Karpas-422 (cell line): Measurements from ENCODE around the gene CCR1. TPM values are rescaled to one million over a fixed set of nuclear protein-coding genes. Genes with fewer than 3 reads are reported as not detected.

Experiments
- DNase-seq: peaks from one replicate; pipeline ENCODE4 v3.0.0-alpha.2; 2015
- H2AFZ ChIP-seq: fragments of 200-600 bp; sonication (generic); 2 replicates; pipeline ENCODE4 v1.6.1; 2014; ENCODE audit warnings: antibody characterized with exemption, low read length, mixed read lengths
- H3K27ac ChIP-seq: fragments of 200-600 bp; sonication (generic); 2 replicates; pipeline ENCODE4 v1.5.1; 2014; ENCODE audit warnings: mild to moderate bottlenecking, low read length, moderate library complexity
- H3K27me3 ChIP-seq: fragments of 200-600 bp; sonication (generic); 2 replicates; pipeline ENCODE4 v1.6.1; 2014; ENCODE audit warnings: low read length, mixed read lengths
- H3K36me3 ChIP-seq: fragments of 200-600 bp; sonication (generic); 2 replicates; pipeline ENCODE4 v1.6.1; 2014; ENCODE audit warnings: low read length, mixed read lengths; ENCODE audit not compliant: insufficient read depth
- H3K4me1 ChIP-seq: fragments of 200-600 bp; sonication (generic); 2 replicates; pipeline ENCODE4 v1.6.1; 2014; ENCODE audit warnings: mild to moderate bottlenecking, low read length, mixed read lengths
- H3K4me2 ChIP-seq: fragments of 200-600 bp; sonication (generic); 2 replicates; pipeline ENCODE4 v1.6.1; 2014; ENCODE audit warnings: low read length, low read depth, mild to moderate bottlenecking; ENCODE audit not compliant: poor library complexity, severe bottlenecking
- H3K4me3 ChIP-seq: fragments of 200-600 bp; sonication (generic); 2 replicates; pipeline ENCODE4 v1.5.1; 2014; ENCODE audit warnings: mild to moderate bottlenecking, antibody characterized with exemption, low read length, mixed read lengths
- H3K79me2 ChIP-seq: fragments of 200-600 bp; sonication (generic); 2 replicates; pipeline ENCODE4 v1.6.1; 2014; ENCODE audit warnings: mild to moderate bottlenecking, low read length, mixed read lengths
- H3K9ac ChIP-seq: fragments of 200-600 bp; sonication (generic); 2 replicates; pipeline ENCODE4 v1.6.0; 2014; ENCODE audit warnings: low read length
- H3K9me2 ChIP-seq: fragments of 200-600 bp; sonication (generic), shearing (Covaris generic); replicated peaks from 2 replicates; pipeline ENCODE4 v1.6.0; 2014; ENCODE audit warnings: mild to moderate bottlenecking, low read length, moderate library complexity; ENCODE audit not compliant: insufficient read depth
- H3K9me3 ChIP-seq: fragments of 300-700, 200-600 bp; sonication (generic); 2 replicates; pipeline ENCODE4 v1.6.1; 2014; ENCODE audit warnings: low read length, mixed read lengths
- H4K20me1 ChIP-seq: fragments of 200-600 bp; sonication (generic); 2 replicates; pipeline ENCODE4 v1.6.1; 2014; ENCODE audit warnings: mild to moderate bottlenecking, antibody characterized with exemption, low read length, low read depth; ENCODE audit not compliant: insufficient read depth
- total RNA-seq: library from RNA; depleted of rRNA; stranded (reverse); fragments of >200 nt; shearing (Covaris generic); gene quantifications from 2 replicates; pipeline ENCODE4 v1.2.3, GENCODE V29; 2014; ENCODE audit warnings: low replicate concordance

Gene CCR1
- total RNA-seq, 1 experiment from 2014 or later = not detected

GRCh38 chr3:46236294-46237054 is 28.4 kb upstream of the CCR1 start:
- Histone ChIP-seq H3K9me3 (no peaks in the 10 kb centered on the region), H4K20me1 (0 out of 2 replicates have a peak, but pooled peaks cover 4% of the 10 kb centered on the region), H3K4me1 (no peaks in the 10 kb centered on the region), H3K9me2 (no peaks in the 10 kb centered on the region), H3K4me3 (no peak overlapping the region), H3K27ac (no peak overlapping the region), H3K36me3 (no peaks in the 10 kb centered on the region), H3K9ac (no peak overlapping the region), H3K27me3 (no peaks in the 10 kb centered on the region), H2AFZ (no peak overlapping the region), H3K79me2 (no peaks in the 10 kb centered on the region), H3K4me2 (no peak overlapping the region)
- DNase-seq = no peak

- no peak overlapping the region for H3K27ac ChIP-seq
- DNase-seq = no peak
- H3K4me2 ChIP-seq = no peak overlapping the region
- H3K9me2 ChIP-seq = no peaks in the 10 kb centered on the region
- no peaks in the 10 kb centered on the region for H3K79me2 ChIP-seq
- no peaks in the 10 kb centered on the region for H3K36me3 ChIP-seq
- H3K27me3 ChIP-seq = no peaks in the 10 kb centered on the region
- 0 out of 2 replicates have a peak, but pooled peaks cover 4% of the 10 kb centered on the region for H4K20me1 ChIP-seq
- no peak overlapping the region for H3K4me3 ChIP-seq
- no peaks in the 10 kb centered on the region for H3K4me1 ChIP-seq
- H2AFZ ChIP-seq = no peak overlapping the region
- no peaks in the 10 kb centered on the region for H3K9me3 ChIP-seq
- no peak overlapping the region for H3K9ac ChIP-seq
These were observed 27.3 kb upstream of the CCR1 start for GRCh38 chr3:46235425-46235824.

- Histone ChIP-seq H3K27ac (no peak overlapping the region), H3K9ac (no peak overlapping the region)
- no peak for DNase-seq
These were observed 25.1 kb upstream of the CCR1 start for GRCh38 chr3:46233194-46233593.

GRCh38 chr3:46231323-46231722 is 23.2 kb upstream of the CCR1 start:
- no peak for DNase-seq
- no peak overlapping the region for H2AFZ ChIP-seq
- H3K4me3 ChIP-seq = no peak overlapping the region
- no peak overlapping the region for H3K4me2 ChIP-seq
- H3K9me2 ChIP-seq = no peaks in the 10 kb centered on the region
- no peaks in the 10 kb centered on the region for H3K9me3 ChIP-seq
- H3K4me1 ChIP-seq = no peaks in the 10 kb centered on the region
- no peaks in the 10 kb centered on the region for H3K27me3 ChIP-seq
- H3K79me2 ChIP-seq = no peaks in the 10 kb centered on the region
- no peaks in the 10 kb centered on the region for H3K36me3 ChIP-seq
- H4K20me1 ChIP-seq = 0 out of 2 replicates have a peak, but pooled peaks cover 4% of the 10 kb centered on the region
- H3K9ac ChIP-seq = no peak overlapping the region
- H3K27ac ChIP-seq = no peak overlapping the region

More at GRCh38 chr3:46233194-46233593, 25.1 kb upstream of the CCR1 start:
- Histone ChIP-seq H4K20me1 (0 out of 2 replicates have a peak, but pooled peaks cover 4% of the 10 kb centered on the region), H3K27me3 (no peaks in the 10 kb centered on the region), H3K79me2 (no peaks in the 10 kb centered on the region), H3K36me3 (no peaks in the 10 kb centered on the region), H3K9me2 (no peaks in the 10 kb centered on the region), H3K4me2 (no peak overlapping the region), H2AFZ (no peak overlapping the region), H3K4me1 (no peaks in the 10 kb centered on the region), H3K4me3 (no peak overlapping the region), H3K9me3 (no peaks in the 10 kb centered on the region)

- no peaks in the 10 kb centered on the region for H3K36me3 ChIP-seq
- H3K4me3 ChIP-seq = no peak overlapping the region
- H3K9ac ChIP-seq = no peak overlapping the region
- H3K79me2 ChIP-seq = no peaks in the 10 kb centered on the region
- no peak for DNase-seq
- H3K4me1 ChIP-seq = peaks cover 10% of the 10 kb centered on the region; the same call in 1 of the 2 replicates
- H3K9me2 ChIP-seq = no peaks in the 10 kb centered on the region
- H3K9me3 ChIP-seq = no peaks in the 10 kb centered on the region
- H4K20me1 ChIP-seq = 0 out of 2 replicates have a peak, but pooled peaks cover 4% of the 10 kb centered on the region
- H3K27ac ChIP-seq = no peak overlapping the region
- H3K27me3 ChIP-seq = no peaks in the 10 kb centered on the region
- no peak overlapping the region for H2AFZ ChIP-seq
- H3K4me2 ChIP-seq = no peak overlapping the region
These were observed 20.4 kb upstream of the CCR1 start for GRCh38 chr3:46228260-46229242.

GRCh38 chr3:46222435-46223161 is 14.5 kb upstream of the CCR1 start:
- DNase-seq = no peak
- Histone ChIP-seq H3K79me2 (no peaks in the 10 kb centered on the region), H3K9me2 (no peaks in the 10 kb centered on the region), H3K4me3 (no peak overlapping the region), H3K27me3 (no peaks in the 10 kb centered on the region), H2AFZ (no peak overlapping the region), H4K20me1 (no peaks in the 10 kb centered on the region), H3K9me3 (no peaks in the 10 kb centered on the region), H3K36me3 (no peaks in the 10 kb centered on the region), H3K27ac (no peak overlapping the region), H3K9ac (no peak overlapping the region), H3K4me1 (peaks cover 16% of the 10 kb centered on the region), H3K4me2 (no peak overlapping the region)

GRCh38 chr3:46221938-46222337 is 13.8 kb upstream of the CCR1 start:
- Histone ChIP-seq H3K27ac (no peak overlapping the region), H3K4me1 (peaks cover 16% of the 10 kb centered on the region), H3K9ac (no peak overlapping the region), H3K79me2 (no peaks in the 10 kb centered on the region), H3K4me3 (no peak overlapping the region), H3K9me2 (no peaks in the 10 kb centered on the region), H3K9me3 (no peaks in the 10 kb centered on the region), H3K4me2 (no peak overlapping the region), H2AFZ (no peak overlapping the region), H3K27me3 (no peaks in the 10 kb centered on the region), H4K20me1 (no peaks in the 10 kb centered on the region), H3K36me3 (no peaks in the 10 kb centered on the region)
- no peak for DNase-seq
